Neural cell (in vitro differentiated cells): ENCODE measurements around the gene SSMEM1.

Source experiments
- EP300 ChIP-seq: fragments of 450-650 bp; conservative IDR thresholded peaks from 2 replicates; pipeline ENCODE4 v1.6.1; 2014; ENCODE audit warnings: antibody characterized with exemption, mild to moderate bottlenecking, moderate library complexity; ENCODE audit not compliant: poor library complexity, severe bottlenecking
- EZH2 ChIP-seq: fragments of 200-600, 300-800 bp; shearing (Covaris generic), sonication (generic); IDR thresholded peaks from 2 replicates; pipeline ENCODE4 v1.6.1; 2014; ENCODE audit warnings: antibody characterized with exemption, low read length, borderline replicate concordance, mild to moderate bottlenecking; ENCODE audit not compliant: insufficient read depth, poor library complexity, severe bottlenecking
- MXI1 ChIP-seq: fragments of 450-650 bp; conservative IDR thresholded peaks from 2 replicates; pipeline ENCODE4 v1.6.1; 2014; ENCODE audit warnings: antibody characterized with exemption, mild to moderate bottlenecking; ENCODE audit not compliant: poor library complexity, severe bottlenecking
- POLR2AphosphoS5 ChIP-seq: IDR thresholded peaks from 2 replicates; pipeline ENCODE4 v1.6.1; 2012
- RAD21 ChIP-seq: fragments of 450-650 bp; conservative IDR thresholded peaks from 2 replicates; pipeline ENCODE4 v1.6.1; 2014; ENCODE audit warnings: antibody characterized with exemption, mild to moderate bottlenecking, moderate library complexity
- REST ChIP-seq: IDR thresholded peaks from 2 replicates; pipeline ENCODE4 v1.6.1; 2012; ENCODE audit warnings: borderline replicate concordance
- TAF1 ChIP-seq: IDR thresholded peaks from 2 replicates; pipeline ENCODE4 v1.6.1; 2012; ENCODE audit warnings: low read depth
- TF ChIP-seq, protein P1 (sequence below): fragments of 450-650 bp; IDR thresholded peaks from 2 replicates; pipeline ENCODE4 v1.5.1; 2014; ENCODE audit warnings: antibody characterized with exemption, mild to moderate bottlenecking, moderate library complexity; ENCODE audit not compliant: poor library complexity, severe bottlenecking

DNA sequence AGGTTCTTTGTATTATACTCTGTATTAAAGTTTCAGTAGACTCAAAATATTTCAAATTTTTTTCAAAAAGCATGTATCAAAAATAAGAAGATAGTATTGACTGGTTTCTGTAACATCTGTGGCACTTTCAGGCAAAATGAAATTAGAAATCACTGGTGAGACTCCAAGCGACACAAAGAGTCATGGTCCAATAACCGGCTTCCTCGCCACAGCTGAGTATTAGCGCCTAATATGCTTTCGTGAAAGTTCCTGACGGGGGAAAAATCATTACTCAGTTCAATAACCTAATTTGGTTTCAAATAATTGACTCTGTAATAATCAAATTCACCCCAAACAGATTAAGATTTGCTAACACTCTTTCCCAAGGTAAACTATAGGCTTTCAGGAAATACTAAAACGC, 15.9 kb upstream of the SSMEM1 start:
- TF ChIP-seq, protein P1, sequence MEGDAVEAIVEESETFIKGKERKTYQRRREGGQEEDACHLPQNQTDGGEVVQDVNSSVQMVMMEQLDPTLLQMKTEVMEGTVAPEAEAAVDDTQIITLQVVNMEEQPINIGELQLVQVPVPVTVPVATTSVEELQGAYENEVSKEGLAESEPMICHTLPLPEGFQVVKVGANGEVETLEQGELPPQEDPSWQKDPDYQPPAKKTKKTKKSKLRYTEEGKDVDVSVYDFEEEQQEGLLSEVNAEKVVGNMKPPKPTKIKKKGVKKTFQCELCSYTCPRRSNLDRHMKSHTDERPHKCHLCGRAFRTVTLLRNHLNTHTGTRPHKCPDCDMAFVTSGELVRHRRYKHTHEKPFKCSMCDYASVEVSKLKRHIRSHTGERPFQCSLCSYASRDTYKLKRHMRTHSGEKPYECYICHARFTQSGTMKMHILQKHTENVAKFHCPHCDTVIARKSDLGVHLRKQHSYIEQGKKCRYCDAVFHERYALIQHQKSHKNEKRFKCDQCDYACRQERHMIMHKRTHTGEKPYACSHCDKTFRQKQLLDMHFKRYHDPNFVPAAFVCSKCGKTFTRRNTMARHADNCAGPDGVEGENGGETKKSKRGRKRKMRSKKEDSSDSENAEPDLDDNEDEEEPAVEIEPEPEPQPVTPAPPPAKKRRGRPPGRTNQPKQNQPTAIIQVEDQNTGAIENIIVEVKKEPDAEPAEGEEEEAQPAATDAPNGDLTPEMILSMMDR: no peak
- TF ChIP-seq EZH2: no peak
- TF ChIP-seq RAD21: no peak
- TF ChIP-seq REST: no peak
- no peak for TF ChIP-seq POLR2AphosphoS5
- no peak for TF ChIP-seq TAF1
- no peak for TF ChIP-seq MXI1
- no peak for TF ChIP-seq EP300
